NT2/D1 (cell line): ENCODE measurements around the gene TSPAN9.

Experiments
- YY1 ChIP-seq: IDR thresholded peaks from 2 replicates; pipeline ENCODE4 v1.6.1; 2011; ENCODE audit not compliant: insufficient read length, insufficient read depth
- ZNF274 ChIP-seq: IDR thresholded peaks from 2 replicates; pipeline ENCODE4 v1.6.1; 2011; ENCODE audit warnings: mild to moderate bottlenecking, low read depth, low read length

GRCh38 chr12:3276226-3276625, 199.0 kb downstream of the TSPAN9 start:
- no peak for TF ChIP-seq ZNF274
- no peak for TF ChIP-seq YY1
